Common myeloid progenitor, CD34-positive (primary cell): ENCODE results near the gene PFKP.

Experiments used
- CTCF ChIA-PET: fragments of 350-600 bp; sonication (Branson Sonifier 250); formaldehyde crosslinking; loops from one replicate; lab custom pipeline; 2021; ENCODE audit warnings: antibody characterized with exemption; lab: Charles Lee
- POLR2A ChIA-PET: fragments of 350-600 bp; sonication (Branson Sonifier 250); formaldehyde crosslinking; loops from one replicate; lab custom pipeline; 2021; ENCODE audit warnings: antibody characterized with exemption; lab: Charles Lee
- DNase-seq, 3 donors: peaks; one replicate each; pipeline versions ENCODE4 v3.0.0 to v3.0.0-alpha.2; 2013
- H3K27ac ChIP-seq, 2 experiments: 1 replicate in 1 of 2; 2 replicates in 1 of 2; pipeline ENCODE4 v1.7.0; 2013; ENCODE audit warnings: inconsistent platforms in 2 of 2, low read length in 2 of 2, mild to moderate bottlenecking in 2 of 2, low read depth in 1 of 2, moderate library complexity in 1 of 2; ENCODE audit not compliant: severe bottlenecking in 2 of 2, insufficient read depth in 1 of 2, poor library complexity in 1 of 2
- H3K27me3 ChIP-seq, 5 experiments: replicated peaks in 2 of 5; 1 replicate in 3 of 5; 2 replicates in 2 of 5; pipeline versions ENCODE4 v1.6.1 to v1.7.0; 2013; ENCODE audit warnings: low read length in 4 of 5, mild to moderate bottlenecking in 2 of 5, moderate library complexity in 2 of 5, inconsistent platforms in 1 of 5; ENCODE audit not compliant: insufficient read depth in 5 of 5, control insufficient read depth in 4 of 5
- H3K36me3 ChIP-seq, 4 experiments: 1 replicate in 2 of 4; 2 replicates in 2 of 4; pipeline versions ENCODE4 v1.6.1 to v1.7.0; 2013; ENCODE audit warnings: low read length in 3 of 4, control low read depth in 1 of 4, mild to moderate bottlenecking in 1 of 4; ENCODE audit not compliant: control insufficient read depth in 4 of 4, insufficient read depth in 4 of 4
- H3K4me1 ChIP-seq, 4 experiments: 1 replicate in 3 of 4; 2 replicates in 1 of 4; pipeline versions ENCODE4 v1.6.1 to v1.7.1; 2013; ENCODE audit warnings: low read length in 3 of 4, mild to moderate bottlenecking in 3 of 4, control low read depth in 1 of 4, inconsistent platforms in 1 of 4, moderate library complexity in 1 of 4; ENCODE audit not compliant: control insufficient read depth in 4 of 4, insufficient read depth in 4 of 4; ENCODE audit errors: control extremely low read depth in 1 of 4
- H3K4me3 ChIP-seq, 7 experiments: 1 replicate in 4 of 7; 2 replicates in 3 of 7; pipeline versions ENCODE4 v1.5.1 to v1.7.0; 2013; ENCODE audit warnings: mild to moderate bottlenecking in 7 of 7, low read length in 6 of 7, moderate library complexity in 6 of 7, inconsistent platforms in 2 of 7, low read depth in 2 of 7, control low read depth in 1 of 7; ENCODE audit not compliant: insufficient read depth in 4 of 7, control insufficient read depth in 1 of 7; ENCODE audit errors: extremely low read depth in 1 of 7
- H3K9me3 ChIP-seq, 5 experiments: 1 replicate in 4 of 5; 2 replicates in 1 of 5; pipeline versions ENCODE4 v1.6.1 to v1.7.1; 2013; ENCODE audit warnings: low read length in 4 of 5, mild to moderate bottlenecking in 2 of 5, inconsistent platforms in 1 of 5, low read depth in 1 of 5, moderate library complexity in 1 of 5; ENCODE audit not compliant: control insufficient read depth in 4 of 5, insufficient read depth in 2 of 5; ENCODE audit errors: control extremely low read depth in 1 of 5
- WGBS: methylation state at CpG from one replicate; pipeline ENCODE4 v1.1.5; 2013; ENCODE audit not compliant: insufficient coverage; 5-methylcytosine and 5-hydroxymethylcytosine counted together

PFKP gene

GRCh38 chr10:3122034-3122433 is 54.7 kb downstream of the PFKP start:
- WGBS = 98% methylated on average over 13 of the region's 14 CpGs
- Histone ChIP-seq H3K27me3 (no peaks in the 10 kb centered on the region), H3K4me3 (no peak overlapping the region), H3K9me3 (no peaks in the 10 kb centered on the region), H3K27ac (no peak overlapping the region), H3K4me1 (no peaks in the 10 kb centered on the region), H3K36me3 (peaks cover 20 to 86% (median 72%) of the 10 kb centered on the region in 4 experiments)
- DNase-seq = no peak
- ChIA-PET POLR2A (no interaction called here), CTCF (interaction anchor here (1.4 kb wide), 2 partner anchors 17 to 30 kb away, joined by 3 read pairs; no protein-coding TSS in a partner anchor)

- CTCF ChIA-PET = interaction anchor here (1.4 kb wide), 2 partner anchors 16 to 31 kb away, joined by 3 read pairs; no protein-coding TSS in a partner anchor
- H3K27ac ChIP-seq = no peak overlapping the region
These were observed 55.3 kb downstream of the PFKP start for GRCh38 chr10:3122486-3123205.

GRCh38 chr10:3123571-3124411 is 56.4 kb downstream of the PFKP start:
- H3K4me1 ChIP-seq = no peaks in the 10 kb centered on the region
- H3K27ac ChIP-seq = no peak overlapping the region
- ChIA-PET CTCF (no interaction called here), POLR2A (no interaction called here)
- no peaks in the 10 kb centered on the region for H3K27me3 ChIP-seq
- no peaks in the 10 kb centered on the region for H3K9me3 ChIP-seq
- no peak overlapping the region for H3K4me3 ChIP-seq
- peaks cover 15 to 89% (median 72%) of the 10 kb centered on the region in 4 experiments for H3K36me3 ChIP-seq
- no peak for DNase-seq
- 98% methylated on average over 30 of the region's 32 CpGs for WGBS

More at GRCh38 chr10:3122486-3123205, 55.3 kb downstream of the PFKP start:
- no peaks in the 10 kb centered on the region for H3K27me3 ChIP-seq
- POLR2A ChIA-PET = no interaction called here
- H3K9me3 ChIP-seq = no peaks in the 10 kb centered on the region
- no peaks in the 10 kb centered on the region for H3K4me1 ChIP-seq
- 99% methylated on average over 23 of the region's 27 CpGs for WGBS
- no peak for DNase-seq
- H3K4me3 ChIP-seq = no peak overlapping the region
- H3K36me3 ChIP-seq = peaks cover 16 to 86% (median 71%) of the 10 kb centered on the region in 4 experiments

GRCh38 chr10:3124412-3125175 is 57.2 kb downstream of the PFKP start:
- H3K36me3 ChIP-seq = peaks cover 15 to 92% (median 71%) of the 10 kb centered on the region in 4 experiments

GRCh38 chr10:3125527-3126170 is 58.3 kb downstream of the PFKP start:
- peaks cover 13 to 94% (median 75%) of the 10 kb centered on the region in 4 experiments for H3K36me3 ChIP-seq
- POLR2A ChIA-PET = no interaction called here
- WGBS = 95% methylated on average over 24 of the region's 24 CpGs

More at GRCh38 chr10:3124412-3125175, 57.2 kb downstream of the PFKP start:
- Histone ChIP-seq H3K9me3 (no peaks in the 10 kb centered on the region), H3K4me1 (no peaks in the 10 kb centered on the region), H3K27me3 (no peaks in the 10 kb centered on the region), H3K27ac (no peak overlapping the region), H3K4me3 (no peak overlapping the region)
- 97% methylated on average over 39 of the region's 40 CpGs for WGBS
- ChIA-PET CTCF (interaction anchor here (1.3 kb wide), 1 partner anchor 45 kb away, joined by 3 read pairs; no protein-coding TSS in a partner anchor), POLR2A (no interaction called here)
- no peak for DNase-seq

GRCh38 chr10:3126249-3126648 is 58.9 kb downstream of the PFKP start:
- POLR2A ChIA-PET = no interaction called here
- 96% methylated on average over 4 of the region's 15 CpGs for WGBS
- H3K36me3 ChIP-seq = peaks cover 13 to 96% (median 73%) of the 10 kb centered on the region in 4 experiments
- DNase-seq = no peak
- no peaks in the 10 kb centered on the region for H3K4me1 ChIP-seq
- no peak overlapping the region for H3K4me3 ChIP-seq
- no peak overlapping the region for H3K27ac ChIP-seq
- no peaks in the 10 kb centered on the region for H3K27me3 ChIP-seq
- H3K9me3 ChIP-seq = no peaks in the 10 kb centered on the region
- CTCF ChIA-PET = interaction anchor here (1.2 to 1.3 kb wide), 2 partner anchors 11 to 47 kb away, joined by 3 read pairs; no protein-coding TSS in a partner anchor

More at GRCh38 chr10:3125527-3126170, 58.3 kb downstream of the PFKP start:
- DNase-seq = no peak
- Histone ChIP-seq H3K4me1 (no peaks in the 10 kb centered on the region), H3K27ac (no peak overlapping the region), H3K4me3 (no peak overlapping the region), H3K9me3 (no peaks in the 10 kb centered on the region), H3K27me3 (no peaks in the 10 kb centered on the region)
- CTCF ChIA-PET = interaction anchor here (1.2 to 1.3 kb wide), 2 partner anchors 10 to 46 kb away, joined by 3 read pairs; no protein-coding TSS in a partner anchor
